Activated naive CD8-positive, alpha-beta T cell treated with anti-CD3 and anti-CD28 coated beads, Interleukin-2, amount 10 ng/mL, durations not matched to agents 7 days and 5 days (primary cell): ENCODE data around the gene HEG1. TPM values are rescaled to one million over a fixed set of nuclear protein-coding genes. Genes with fewer than 3 reads are reported as not detected.

Source experiments
- ATAC-seq: fragments of 150-1000 bp; cut with Tn5 transposase; one replicate; pipeline ENCODE4 v1.10.0; 2021; ENCODE audit warnings: low read depth, moderate library complexity
- POLR2A ChIA-PET: fragments of 350-600 bp; sonication (Branson Sonifier 250); formaldehyde crosslinking; loops from one replicate; lab custom pipeline; 2021; ENCODE audit warnings: antibody characterized with exemption; lab: Charles Lee
- DNase-seq: peaks from one replicate; pipeline ENCODE4 v3.0.0; 2021
- H3K27ac Mint-ChIP-seq: one replicate; pipeline ENCODE4 v1.8.0; 2022; ENCODE audit warnings: mild to moderate bottlenecking, mixed read lengths
- H3K27me3 Mint-ChIP-seq: one replicate; pipeline ENCODE4 v1.8.0; 2022; ENCODE audit warnings: mild to moderate bottlenecking, moderate library complexity, mixed read lengths
- H3K36me3 Mint-ChIP-seq: one replicate; pipeline ENCODE4 v1.8.0; 2021; ENCODE audit warnings: mild to moderate bottlenecking, mixed read lengths
- H3K4me1 Mint-ChIP-seq: one replicate; pipeline ENCODE4 v1.8.0; 2021; ENCODE audit warnings: mixed read lengths
- H3K4me3 Mint-ChIP-seq: one replicate; pipeline ENCODE4 v1.8.0; 2022; ENCODE audit warnings: mild to moderate bottlenecking, moderate library complexity, mixed read lengths
- H3K9me3 Mint-ChIP-seq: one replicate; pipeline ENCODE4 v1.8.0; 2021; ENCODE audit warnings: mixed read lengths
- total RNA-seq, 2 experiments: library from RNA; stranded (reverse); gene quantifications; one replicate each; pipeline ENCODE4 v1.2.3, GENCODE V29; 2021

HEG1 gene
- total RNA-seq, 2 experiments from 2014 or later: 49.1 to 49.5 TPM

- Mint-ChIP-seq H3K9me3 (no peaks in the 10 kb centered on the region), H3K27me3 (peaks cover 11% of the 10 kb centered on the region), H3K36me3 (peaks cover 5% of the 10 kb centered on the region), H3K4me3 (no peak overlapping the region), H3K27ac (peak overlapping the region; percentile 60), H3K4me1 (peaks cover 34% of the 10 kb centered on the region)
- DNase-seq (no peak), ATAC-seq (peak; percentile 44)
- POLR2A ChIA-PET: interaction anchor here (0.6 to 1.3 kb wide), 2 partner anchors 37 to 40 kb away, joined by 3 to 5 read pairs; no protein-coding TSS in a partner anchor
Measured at GRCh38 chr3:125080077-125080476, 24.3 kb upstream of the HEG1 start.

DNA sequence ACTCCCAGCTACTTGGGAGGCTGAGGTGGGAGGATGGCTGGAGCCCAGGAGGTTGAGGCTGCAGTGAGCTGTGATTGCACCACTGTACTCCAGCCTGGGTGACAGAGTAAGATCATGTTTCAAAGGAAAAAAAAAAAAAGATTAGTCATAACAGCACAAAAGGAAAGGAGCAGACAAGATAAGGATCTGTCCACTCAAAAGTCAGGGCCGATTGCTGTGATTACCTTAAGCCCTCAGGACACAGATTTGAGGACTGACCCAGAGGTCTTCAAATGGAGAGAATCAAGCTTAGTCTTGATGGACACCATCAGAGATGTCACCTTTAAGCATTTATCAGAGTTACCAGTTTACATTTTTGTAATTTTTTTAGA lies 23.9 kb upstream of the HEG1 start:
- POLR2A ChIA-PET: interaction anchor here (0.6 to 1.3 kb wide), 3 partner anchors 32 to 41 kb away, joined by 3 to 5 read pairs (median 3); no protein-coding TSS in a partner anchor
- Mint-ChIP-seq H3K4me1 (peaks cover 34% of the 10 kb centered on the region), H3K4me3 (no peak overlapping the region), H3K27ac (no peak overlapping the region), H3K27me3 (peaks cover 9% of the 10 kb centered on the region), H3K9me3 (no peaks in the 10 kb centered on the region), H3K36me3 (peaks cover 5% of the 10 kb centered on the region)
- DNase-seq: no peak
- no peak for ATAC-seq

- H3K36me3 Mint-ChIP-seq: peaks cover 5% of the 10 kb centered on the region
- no peak for ATAC-seq
- POLR2A ChIA-PET: interaction anchor here (0.5 to 1.3 kb wide), 5 partner anchors 27 to 62 kb away, joined by 3 to 5 read pairs (median 3); no protein-coding TSS in a partner anchor
- peaks cover 4% of the 10 kb centered on the region for H3K27me3 Mint-ChIP-seq
- no peak overlapping the region for H3K27ac Mint-ChIP-seq
- DNase-seq: no peak
- H3K4me3 Mint-ChIP-seq: no peak overlapping the region
- H3K9me3 Mint-ChIP-seq: no peaks in the 10 kb centered on the region
- H3K4me1 Mint-ChIP-seq: peaks cover 34% of the 10 kb centered on the region
Measured at GRCh38 chr3:125078951-125079674, 23.3 kb upstream of the HEG1 start.

- ATAC-seq (peak; percentile 47), DNase-seq (no peak)
- Mint-ChIP-seq H3K27ac (no peak overlapping the region), H3K4me1 (peaks cover 34% of the 10 kb centered on the region), H3K36me3 (peaks cover 5% of the 10 kb centered on the region), H3K4me3 (peak overlapping the region; percentile 26), H3K9me3 (no peaks in the 10 kb centered on the region), H3K27me3 (no peaks in the 10 kb centered on the region)
- POLR2A ChIA-PET: no interaction called here
Measured at GRCh38 chr3:125077864-125078263, 22.1 kb upstream of the HEG1 start.

DNA sequence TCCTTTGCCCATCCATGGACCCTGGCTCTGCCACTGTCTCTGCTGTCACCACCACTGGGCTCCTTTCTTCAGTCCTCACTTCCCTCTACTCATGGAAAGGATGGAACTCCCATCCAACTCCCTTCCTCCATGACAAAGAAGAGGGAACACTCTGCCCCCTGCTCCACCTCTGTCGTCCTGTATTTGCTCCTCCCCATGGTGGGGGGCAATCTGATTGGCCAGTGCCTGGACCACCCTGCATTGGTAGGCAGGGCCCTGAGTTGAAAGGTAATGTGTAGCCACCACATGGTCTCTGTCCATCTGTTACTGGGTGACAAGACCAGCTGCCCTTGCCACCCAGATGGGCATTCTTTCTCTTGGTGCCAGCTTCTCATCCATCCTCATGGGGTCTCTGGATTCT lies 20.7 kb upstream of the HEG1 start:
- Mint-ChIP-seq H3K9me3 (no peaks in the 10 kb centered on the region), H3K4me3 (no peak overlapping the region), H3K27me3 (no peaks in the 10 kb centered on the region), H3K4me1 (peaks cover 31% of the 10 kb centered on the region), H3K36me3 (peaks cover 5% of the 10 kb centered on the region), H3K27ac (no peak overlapping the region)
- ATAC-seq: no peak
- POLR2A ChIA-PET: no interaction called here
- DNase-seq: no peak

DNA sequence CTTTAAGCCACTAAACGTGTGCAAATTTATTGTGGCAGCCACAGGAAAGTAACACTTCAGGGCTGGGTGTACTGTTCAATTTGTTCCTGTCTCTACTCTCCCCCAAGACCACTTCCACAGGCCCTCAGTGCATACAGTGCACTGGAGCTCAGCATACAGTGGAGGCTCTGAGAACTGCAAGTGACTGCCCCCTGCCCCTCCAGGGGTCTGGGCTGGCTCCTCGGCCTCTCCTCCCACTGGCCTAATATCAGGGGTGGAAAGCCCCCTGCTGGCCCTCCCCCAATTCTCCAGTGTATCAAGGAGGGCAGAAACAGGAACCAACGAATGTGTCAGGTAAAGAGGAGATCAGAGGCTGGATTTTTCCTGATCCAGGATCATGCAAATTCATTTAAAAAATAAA lies 19.9 kb upstream of the HEG1 start:
- Mint-ChIP-seq H3K27ac (no peak overlapping the region), H3K4me1 (peaks cover 29% of the 10 kb centered on the region), H3K4me3 (no peak overlapping the region), H3K27me3 (no peaks in the 10 kb centered on the region), H3K9me3 (no peaks in the 10 kb centered on the region), H3K36me3 (peaks cover 5% of the 10 kb centered on the region)
- POLR2A ChIA-PET: interaction anchor here (0.6 kb wide), 1 partner anchor 53 kb away, joined by 3 read pairs; no protein-coding TSS in a partner anchor
- no peak for DNase-seq
- peak; percentile 48 for ATAC-seq

GRCh38 chr3:125073390-125073905 lies 17.7 kb upstream of the HEG1 start:
- H3K36me3 Mint-ChIP-seq: no peaks in the 10 kb centered on the region
- DNase-seq: no peak
- no peaks in the 10 kb centered on the region for H3K9me3 Mint-ChIP-seq
- H3K27ac Mint-ChIP-seq: no peak overlapping the region
- peaks cover 27% of the 10 kb centered on the region for H3K4me1 Mint-ChIP-seq
- no peaks in the 10 kb centered on the region for H3K27me3 Mint-ChIP-seq
- ATAC-seq: no peak
- POLR2A ChIA-PET: no interaction called here
- no peak overlapping the region for H3K4me3 Mint-ChIP-seq

GRCh38 chr3:125072749-125073389 lies 17.1 kb upstream of the HEG1 start:
- Mint-ChIP-seq H3K4me3 (no peak overlapping the region), H3K27ac (no peak overlapping the region), H3K27me3 (no peaks in the 10 kb centered on the region), H3K36me3 (no peaks in the 10 kb centered on the region), H3K4me1 (peaks cover 25% of the 10 kb centered on the region), H3K9me3 (no peaks in the 10 kb centered on the region)
- ATAC-seq: no peak
- DNase-seq: no peak
- POLR2A ChIA-PET: interaction anchor here (0.6 kb wide), 1 partner anchor 34 kb away, joined by 3 read pairs; no protein-coding TSS in a partner anchor

GRCh38 chr3:125072301-125072700 lies 16.5 kb upstream of the HEG1 start:
- no peak overlapping the region for H3K27ac Mint-ChIP-seq

DNA sequence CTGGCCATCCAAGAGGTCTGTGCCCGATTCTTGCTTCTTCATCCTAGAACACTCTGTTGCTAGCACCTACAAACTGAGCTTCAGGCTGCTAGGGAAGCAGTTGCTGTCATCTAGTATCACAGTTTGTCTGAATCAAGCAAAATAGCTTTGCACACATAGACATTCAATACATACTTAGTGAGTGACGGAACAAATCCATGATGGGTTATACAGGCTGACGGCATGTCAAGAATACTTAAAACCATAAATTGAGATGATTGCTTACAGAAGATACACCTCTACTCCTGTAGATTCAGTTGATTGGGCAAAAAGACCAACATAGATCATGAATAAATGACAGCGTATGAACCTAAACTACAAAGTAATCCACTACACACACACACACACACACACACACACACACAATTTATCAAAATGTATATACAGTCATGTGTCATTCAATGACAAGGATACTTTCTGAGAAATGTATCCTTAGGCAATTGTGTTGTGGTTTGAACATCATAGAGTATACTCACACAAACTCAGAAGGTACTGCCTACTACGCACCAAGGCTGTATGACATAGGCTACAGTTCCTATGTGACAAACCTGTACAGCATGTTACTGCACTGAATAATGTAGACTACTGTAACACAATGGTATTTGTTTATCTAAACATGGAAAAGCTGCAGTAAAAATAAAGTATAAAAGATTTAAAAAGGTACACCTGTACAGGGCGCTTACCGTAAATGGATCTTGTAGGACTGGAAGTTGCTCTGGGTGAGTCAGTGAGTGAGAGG lies 14.4 kb upstream of the HEG1 start:
- POLR2A ChIA-PET: interaction anchor here (0.7 to 1.1 kb wide), 2 partner anchors 13 to 14 kb away, joined by 3 to 5 read pairs; no protein-coding TSS in a partner anchor
- Mint-ChIP-seq H3K4me3 (no peak overlapping the region), H3K27ac (no peak overlapping the region), H3K9me3 (no peaks in the 10 kb centered on the region), H3K27me3 (no peaks in the 10 kb centered on the region), H3K36me3 (peaks cover 5% of the 10 kb centered on the region), H3K4me1 (peaks cover 15% of the 10 kb centered on the region)
- ATAC-seq (no peak), DNase-seq (no peak)

More at GRCh38 chr3:125072301-125072700, 16.5 kb upstream of the HEG1 start:
- DNase-seq (no peak), ATAC-seq (no peak)
- no peaks in the 10 kb centered on the region for H3K27me3 Mint-ChIP-seq
- H3K36me3 Mint-ChIP-seq: peaks cover 4% of the 10 kb centered on the region
- H3K4me3 Mint-ChIP-seq: no peak overlapping the region
- peaks cover 20% of the 10 kb centered on the region for H3K4me1 Mint-ChIP-seq
- POLR2A ChIA-PET: no interaction called here
- no peaks in the 10 kb centered on the region for H3K9me3 Mint-ChIP-seq

- DNase-seq (no peak), ATAC-seq (peak; percentile 72)
- Mint-ChIP-seq H3K9me3 (peaks cover 2% of the 10 kb centered on the region), H3K27ac (peak overlapping the region; percentile 67), H3K27me3 (no peaks in the 10 kb centered on the region), H3K36me3 (peaks cover 8% of the 10 kb centered on the region), H3K4me3 (no peak overlapping the region), H3K4me1 (peaks cover 15% of the 10 kb centered on the region)
- POLR2A ChIA-PET: interaction anchor here (0.7 to 1.1 kb wide), 3 partner anchors 13 to 14 kb away, joined by 3 to 5 read pairs (median 5); partner anchors contain the start of gene HEG1
Measured at GRCh38 chr3:125069452-125069851, 13.7 kb upstream of the HEG1 start.

GRCh38 chr3:125068265-125068664 lies 12.5 kb upstream of the HEG1 start:
- peaks cover 3% of the 10 kb centered on the region for H3K9me3 Mint-ChIP-seq
- POLR2A ChIA-PET: no interaction called here
- no peak overlapping the region for H3K27ac Mint-ChIP-seq
- H3K4me1 Mint-ChIP-seq: peaks cover 16% of the 10 kb centered on the region
- peaks cover 10% of the 10 kb centered on the region for H3K27me3 Mint-ChIP-seq
- no peak overlapping the region for H3K4me3 Mint-ChIP-seq
- ATAC-seq (no peak), DNase-seq (no peak)
- peaks cover 8% of the 10 kb centered on the region for H3K36me3 Mint-ChIP-seq

DNA sequence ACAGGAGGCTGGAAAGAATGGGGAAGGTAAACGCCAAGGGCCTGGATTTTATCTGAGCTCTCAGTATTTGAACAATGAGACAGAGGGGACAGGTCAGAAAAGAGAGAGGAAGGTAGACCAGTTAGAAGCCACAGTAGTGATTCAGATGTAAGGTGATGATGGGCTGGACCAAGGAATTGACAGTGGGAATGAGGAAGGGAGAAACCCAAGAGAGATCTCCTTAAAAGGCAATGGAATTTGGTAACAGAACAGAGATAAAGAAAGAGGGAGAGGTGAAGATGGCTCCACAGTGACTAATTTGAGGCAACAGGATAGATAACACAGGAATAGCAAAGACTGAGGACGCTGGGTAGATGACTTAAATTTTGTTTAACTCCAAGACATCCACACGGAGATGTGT lies 11.4 kb upstream of the HEG1 start:
- POLR2A ChIA-PET: no interaction called here
- DNase-seq (no peak), ATAC-seq (no peak)
- H3K9me3 Mint-ChIP-seq: peaks cover 3% of the 10 kb centered on the region
- H3K4me3 Mint-ChIP-seq: no peak overlapping the region
- peaks cover 16% of the 10 kb centered on the region for H3K4me1 Mint-ChIP-seq
- H3K27me3 Mint-ChIP-seq: peaks cover 16% of the 10 kb centered on the region
- H3K36me3 Mint-ChIP-seq: peaks cover 8% of the 10 kb centered on the region
- peak overlapping the region; percentile 31 for H3K27ac Mint-ChIP-seq
